Caco-2 (cell line): ENCODE results near the gene BABAM2. TPM values are rescaled to one million over a fixed set of nuclear protein-coding genes. Genes with fewer than 3 reads are reported as not detected.

Experiments
- BruUV-seq: library from RNA; stranded (reverse); fragments of 400-500 nt; replicated peaks from 2 replicates; lab custom pipeline; 2021; lab: Mats Ljungman, UMichigan
- CTCF ChIA-PET: fragments of 300-600 bp; sonication (Branson Sonifier 250); formaldehyde crosslinking; loops from one replicate; lab custom pipeline; 2022; ENCODE audit warnings: antibody characterized with exemption; lab: Charles Lee
- POLR2A ChIA-PET: fragments of 300-600 bp; sonication (Branson Sonifier 250); formaldehyde crosslinking; loops from one replicate; lab custom pipeline; 2022; ENCODE audit warnings: antibody characterized with exemption; lab: Charles Lee
- DNase-seq, 2 experiments: peaks; one replicate each; pipeline versions ENCODE4 v3.0.0 to v3.0.0-alpha.2; 2020 to 2022
- H3K27me3 ChIP-seq: replicated peaks from 2 replicates; pipeline ENCODE4 v1.6.0; 2011; ENCODE audit warnings: low read length; ENCODE audit not compliant: control insufficient read depth, insufficient read depth
- H3K36me3 ChIP-seq: 2 replicates; pipeline ENCODE4 v1.5.1; 2011; ENCODE audit warnings: low read length; ENCODE audit not compliant: control insufficient read depth, insufficient read depth
- H3K4me1 ChIP-seq: fragments of 250-450 bp; sonication (Bioruptor Pico); 2 replicates; pipeline ENCODE4 v1.5.1; 2020; ENCODE audit warnings: mild to moderate bottlenecking
- H3K4me3 ChIP-seq: 2 replicates; pipeline ENCODE4 v1.5.1; 2011; ENCODE audit warnings: low read depth, mild to moderate bottlenecking, control low read depth, low read length
- H3K9me3 ChIP-seq: fragments of 250-450 bp; sonication (Bioruptor Pico); 2 replicates; pipeline ENCODE4 v1.5.1; 2020; ENCODE audit warnings: mild to moderate bottlenecking, moderate library complexity
- H3K27ac Mint-ChIP-seq: one replicate; pipeline ENCODE4 v1.8.0; 2022; ENCODE audit warnings: mixed read lengths; ENCODE audit not compliant: unreplicated experiment
- H3K27me3 Mint-ChIP-seq: one replicate; pipeline ENCODE4 v1.8.0; 2022; ENCODE audit warnings: mixed read lengths; ENCODE audit not compliant: insufficient read depth, unreplicated experiment
- H3K36me3 Mint-ChIP-seq: one replicate; pipeline ENCODE4 v1.8.0; 2022; ENCODE audit warnings: mild to moderate bottlenecking, mixed read lengths; ENCODE audit not compliant: insufficient read depth, unreplicated experiment
- H3K4me1 Mint-ChIP-seq: one replicate; pipeline ENCODE4 v1.8.0; 2022; ENCODE audit warnings: low read depth, mixed read lengths; ENCODE audit not compliant: unreplicated experiment
- H3K4me3 Mint-ChIP-seq: one replicate; pipeline ENCODE4 v1.8.0; 2022; ENCODE audit warnings: mild to moderate bottlenecking, moderate library complexity, mixed read lengths; ENCODE audit not compliant: unreplicated experiment
- H3K9me3 Mint-ChIP-seq: one replicate; pipeline ENCODE4 v1.8.0; 2022; ENCODE audit warnings: mixed read lengths; ENCODE audit not compliant: unreplicated experiment
- intact Hi-C: fragments of 100-400 bp; cut with micrococcal nuclease; formaldehyde crosslinking; loops from one replicate; pipeline ENCODE4 v1.10.0; 2022; ENCODE audit not compliant: unreplicated experiment
- total RNA-seq: library from RNA; stranded (reverse); gene quantifications from 2 replicates; pipeline ENCODE4 v1.2.3, GENCODE V29; 2022
- TF ChIP-seq, protein P1 (sequence below), 2 experiments: fragments of 200-600 bp in 1 of 2; IDR thresholded peaks; 1 replicate in 1 of 2; 2 replicates in 1 of 2; pipeline versions ENCODE4 v1.5.1 to v1.8.0; 2011 to 2022; ENCODE audit warnings: antibody characterized with exemption in 1 of 2, control low read depth in 1 of 2, inconsistent platforms in 1 of 2, low read depth in 1 of 2, low read length in 1 of 2, mild to moderate bottlenecking in 1 of 2, moderate library complexity in 1 of 2; ENCODE audit not compliant: insufficient read depth in 1 of 2, severe bottlenecking in 1 of 2, unreplicated experiment in 1 of 2

The BABAM2 gene
- total RNA-seq, 1 experiment from 2014 or later: 57.3 TPM

DNA sequence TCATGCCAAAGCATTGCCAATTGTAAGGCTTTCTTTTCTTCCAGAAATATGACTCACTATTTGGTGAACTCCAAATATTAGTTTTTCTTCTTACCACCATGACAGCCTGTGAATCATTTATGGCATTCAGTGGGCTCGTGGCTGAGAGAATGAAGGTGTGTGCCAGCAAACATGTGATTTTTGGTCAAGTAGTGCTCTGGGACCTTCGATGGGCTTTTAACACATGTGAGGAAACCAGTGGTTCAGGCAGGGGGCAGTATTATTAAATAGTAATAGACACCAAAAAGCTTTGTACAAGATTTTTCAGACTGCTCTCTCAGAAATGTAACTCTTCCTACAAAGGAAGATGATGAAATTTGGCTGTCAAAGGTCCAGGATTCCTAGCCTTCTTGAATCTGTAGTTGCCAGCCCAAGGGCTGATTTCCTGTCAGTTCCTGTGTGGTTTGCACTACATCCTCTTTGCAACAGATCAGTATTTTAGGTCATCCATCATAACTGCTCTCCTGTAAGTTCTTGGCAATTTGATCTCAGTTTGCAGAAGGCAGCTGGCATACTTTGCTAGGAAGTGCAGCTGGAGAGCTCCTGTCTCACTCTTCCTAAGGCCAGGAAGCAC is 64.3 kb downstream of the BABAM2 start:
- Mint-ChIP-seq H3K27ac (no peak overlapping the region), H3K4me3 (no peak overlapping the region), H3K36me3 (peaks cover 6% of the 10 kb centered on the region), H3K27me3 (no peaks in the 10 kb centered on the region), H3K4me1 (peaks cover 20% of the 10 kb centered on the region), H3K9me3 (no peaks in the 10 kb centered on the region)
- ChIA-PET POLR2A (no interaction called here), CTCF (interaction anchor here (0.6 kb wide), 1 partner anchor 56 kb away, joined by 3 read pairs; no protein-coding TSS in a partner anchor)
- intact Hi-C loops: no loop called here
- H3K4me1 ChIP-seq: peaks cover 15% of the 10 kb centered on the region
- no TSS peak for BruUV-seq
- DNase-seq: peak in 1 of 2 experiments; percentile 18
- H3K9me3 ChIP-seq: peaks cover 6% of the 10 kb centered on the region; the same call in 1 of the 2 replicates
- no peaks in the 10 kb centered on the region for H3K27me3 ChIP-seq
- TF ChIP-seq, protein P1, sequence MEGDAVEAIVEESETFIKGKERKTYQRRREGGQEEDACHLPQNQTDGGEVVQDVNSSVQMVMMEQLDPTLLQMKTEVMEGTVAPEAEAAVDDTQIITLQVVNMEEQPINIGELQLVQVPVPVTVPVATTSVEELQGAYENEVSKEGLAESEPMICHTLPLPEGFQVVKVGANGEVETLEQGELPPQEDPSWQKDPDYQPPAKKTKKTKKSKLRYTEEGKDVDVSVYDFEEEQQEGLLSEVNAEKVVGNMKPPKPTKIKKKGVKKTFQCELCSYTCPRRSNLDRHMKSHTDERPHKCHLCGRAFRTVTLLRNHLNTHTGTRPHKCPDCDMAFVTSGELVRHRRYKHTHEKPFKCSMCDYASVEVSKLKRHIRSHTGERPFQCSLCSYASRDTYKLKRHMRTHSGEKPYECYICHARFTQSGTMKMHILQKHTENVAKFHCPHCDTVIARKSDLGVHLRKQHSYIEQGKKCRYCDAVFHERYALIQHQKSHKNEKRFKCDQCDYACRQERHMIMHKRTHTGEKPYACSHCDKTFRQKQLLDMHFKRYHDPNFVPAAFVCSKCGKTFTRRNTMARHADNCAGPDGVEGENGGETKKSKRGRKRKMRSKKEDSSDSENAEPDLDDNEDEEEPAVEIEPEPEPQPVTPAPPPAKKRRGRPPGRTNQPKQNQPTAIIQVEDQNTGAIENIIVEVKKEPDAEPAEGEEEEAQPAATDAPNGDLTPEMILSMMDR (IDR thresholded peaks at IDR 0.05; ENCODE audit: insufficient read depth in 1 of 2, low read depth in 1 of 2, low read length in 1 of 2, severe bottlenecking in 1 of 2, unreplicated experiment in 1 of 2): peak in 1 of 2 experiments; percentile 20
- H3K36me3 ChIP-seq: no peaks in the 10 kb centered on the region
- no peak overlapping the region for H3K4me3 ChIP-seq

DNA sequence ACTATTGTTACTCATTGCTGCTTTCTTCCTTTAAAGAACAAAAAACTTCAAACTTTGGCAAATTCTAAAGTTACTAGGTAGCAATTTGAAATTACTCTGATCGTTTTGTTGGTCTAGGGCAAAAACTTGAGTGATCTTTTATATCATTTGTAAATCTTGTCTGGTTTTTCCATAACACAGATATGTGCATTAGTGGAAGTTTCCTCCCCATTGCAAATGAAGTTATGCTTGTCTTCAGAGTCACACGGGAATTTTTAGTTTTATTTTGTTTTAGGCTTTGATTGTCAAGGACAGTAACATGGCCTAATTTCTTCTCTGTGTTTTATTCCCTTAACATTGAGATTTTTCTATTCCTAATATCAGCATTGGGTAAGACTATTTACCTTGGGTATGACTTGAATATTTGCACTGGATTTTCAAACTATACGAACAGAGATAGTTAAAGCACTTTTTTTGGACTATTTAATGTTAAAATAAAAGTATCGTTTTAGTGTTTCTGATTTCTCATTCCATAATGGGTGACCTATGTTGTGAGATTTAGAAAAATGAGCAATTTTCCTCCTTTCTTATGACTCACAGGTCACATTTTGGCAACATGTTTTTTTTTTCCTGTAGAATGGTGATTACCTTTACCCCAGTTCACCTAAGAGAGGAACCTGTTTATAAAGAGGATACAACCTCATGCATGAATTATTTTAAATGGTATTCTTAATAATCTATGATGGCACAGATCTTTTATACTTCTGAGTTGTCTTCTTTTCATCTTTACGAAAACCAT is 65.0 kb downstream of the BABAM2 start:
- BruUV-seq: no TSS peak
- H3K9me3 Mint-ChIP-seq: no peaks in the 10 kb centered on the region
- TF ChIP-seq, protein P1 (IDR thresholded peaks at IDR 0.05; ENCODE audit: insufficient read depth in 1 of 2, low read depth in 1 of 2, low read length in 1 of 2, severe bottlenecking in 1 of 2, unreplicated experiment in 1 of 2): no peak
- Histone ChIP-seq H3K27me3 (no peaks in the 10 kb centered on the region), H3K4me1 (peaks cover 15% of the 10 kb centered on the region), H3K4me3 (no peak overlapping the region), H3K36me3 (no peaks in the 10 kb centered on the region), H3K9me3 (peaks cover 6% of the 10 kb centered on the region; the same call in 1 of the 2 replicates)
- POLR2A ChIA-PET: no interaction called here
- no peaks in the 10 kb centered on the region for H3K27me3 Mint-ChIP-seq
- H3K27ac Mint-ChIP-seq: no peak overlapping the region
- peaks cover 6% of the 10 kb centered on the region for H3K36me3 Mint-ChIP-seq
- DNase-seq: no peak
- peaks cover 20% of the 10 kb centered on the region for H3K4me1 Mint-ChIP-seq
- CTCF ChIA-PET: interaction anchor here (0.6 kb wide), 1 partner anchor 57 kb away, joined by 3 read pairs; no protein-coding TSS in a partner anchor
- intact Hi-C loops: no loop called here
- no peak overlapping the region for H3K4me3 Mint-ChIP-seq

DNA sequence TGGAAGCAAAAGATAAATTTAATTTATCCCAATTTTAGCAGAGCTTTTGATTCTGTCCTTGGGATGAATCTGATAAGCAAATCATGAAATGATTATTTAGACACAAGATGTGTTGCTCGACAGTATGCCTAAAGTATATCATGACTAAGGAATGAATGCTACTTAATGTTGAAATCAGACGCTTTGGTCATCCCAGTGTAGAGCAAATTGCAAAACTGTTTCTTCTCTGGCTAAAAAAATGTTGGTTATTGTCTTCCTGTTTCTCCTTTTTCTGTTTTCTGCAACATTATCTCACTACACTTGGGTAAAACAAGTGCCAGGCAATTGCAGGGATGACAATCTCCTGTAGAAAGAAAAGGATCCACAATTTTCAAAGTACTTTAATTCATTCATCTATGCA is 66.4 kb downstream of the BABAM2 start:
- peaks cover 6% of the 10 kb centered on the region; the same call in 1 of the 2 replicates for H3K9me3 ChIP-seq
- Mint-ChIP-seq H3K36me3 (peaks cover 6% of the 10 kb centered on the region), H3K27ac (no peak overlapping the region), H3K4me1 (peaks cover 20% of the 10 kb centered on the region), H3K4me3 (no peak overlapping the region), H3K27me3 (no peaks in the 10 kb centered on the region), H3K9me3 (no peaks in the 10 kb centered on the region)
- no peaks in the 10 kb centered on the region for H3K27me3 ChIP-seq
- peaks cover 15% of the 10 kb centered on the region for H3K4me1 ChIP-seq
- intact Hi-C loops: no loop called here
- no peak overlapping the region for H3K4me3 ChIP-seq
- CTCF ChIA-PET: no interaction called here
- TF ChIP-seq, protein P1 (IDR thresholded peaks at IDR 0.05; ENCODE audit: insufficient read depth in 1 of 2, low read depth in 1 of 2, low read length in 1 of 2, severe bottlenecking in 1 of 2, unreplicated experiment in 1 of 2): no peak
- no peak for DNase-seq
- no TSS peak for BruUV-seq
- POLR2A ChIA-PET: no interaction called here
- no peaks in the 10 kb centered on the region for H3K36me3 ChIP-seq
